OCI-LY1 (cell line): ENCODE results near the gene PPP2R2B.

ENCODE experiments used
- H2AFZ ChIP-seq: fragments of 200-600 bp; sonication (generic), shearing (Covaris generic); 2 replicates; pipeline ENCODE4 v1.6.0; 2014; ENCODE audit warnings: antibody characterized with exemption, mild to moderate bottlenecking, low read length
- H3F3A ChIP-seq: fragments of 200-600 bp; sonication (generic), shearing (Covaris generic); 2 replicates; pipeline ENCODE4 v1.6.0; 2014; ENCODE audit warnings: mild to moderate bottlenecking, antibody characterized with exemption, low read length, moderate library complexity; ENCODE audit not compliant: insufficient read depth
- H3K27ac ChIP-seq: fragments of 200-600 bp; sonication (generic); 2 replicates; pipeline ENCODE4 v1.5.1; 2014; ENCODE audit warnings: low read length, mixed run types, mild to moderate bottlenecking, low read depth; ENCODE audit not compliant: poor library complexity, severe bottlenecking
- H3K27me3 ChIP-seq: fragments of 200-600 bp; sonication (generic); 2 replicates; pipeline ENCODE4 v1.6.0; 2014; ENCODE audit warnings: antibody characterized with exemption, mild to moderate bottlenecking, low read length, moderate library complexity; ENCODE audit not compliant: insufficient read depth
- H3K36me3 ChIP-seq: fragments of 200-600 bp; sonication (generic); 2 replicates; pipeline ENCODE4 v1.6.1; 2014; ENCODE audit warnings: mild to moderate bottlenecking, antibody characterized with exemption, low read length, moderate library complexity, mixed read lengths; ENCODE audit not compliant: insufficient read depth
- H3K4me1 ChIP-seq: fragments of 200-600 bp; sonication (generic); 2 replicates; pipeline ENCODE4 v1.5.1; 2014; ENCODE audit warnings: mild to moderate bottlenecking, low read length, moderate library complexity; ENCODE audit not compliant: insufficient read depth, severe bottlenecking
- H3K4me2 ChIP-seq: fragments of 200-600 bp; sonication (generic), shearing (Covaris generic); 2 replicates; pipeline ENCODE4 v1.6.1; 2014; ENCODE audit warnings: low read length
- H3K4me3 ChIP-seq: fragments of 200-600 bp; sonication (generic); 2 replicates; pipeline ENCODE4 v1.5.1; 2014; ENCODE audit warnings: low read length, low read depth, mild to moderate bottlenecking, mixed read lengths; ENCODE audit not compliant: poor library complexity, severe bottlenecking
- H3K79me2 ChIP-seq: fragments of 200-600 bp; shearing (Covaris generic); 2 replicates; pipeline ENCODE4 v1.6.1; 2016; ENCODE audit warnings: mixed run types, low read length, mixed read lengths; ENCODE audit not compliant: insufficient read depth
- H3K9ac ChIP-seq: fragments of 200-600 bp; sonication (generic), shearing (Covaris generic); 2 replicates; pipeline ENCODE4 v1.6.1; 2014; ENCODE audit warnings: mild to moderate bottlenecking, low read length, mixed read lengths
- H3K9me2 ChIP-seq: fragments of 200-600 bp; sonication (generic), shearing (Covaris generic); 2 replicates; pipeline ENCODE4 v1.6.1; 2014; ENCODE audit warnings: low read depth, mild to moderate bottlenecking, low read length, mixed read lengths
- H3K9me3 ChIP-seq: fragments of 200-600 bp; shearing (Covaris generic); 2 replicates; pipeline ENCODE4 v1.6.1; 2014; ENCODE audit warnings: low read length, mixed read lengths
- H4K20me1 ChIP-seq: fragments of 200-600 bp; sonication (generic), shearing (Covaris generic); 2 replicates; pipeline ENCODE4 v1.6.0; 2016; ENCODE audit warnings: mild to moderate bottlenecking, low read length; ENCODE audit not compliant: insufficient read depth
- CTCF ChIP-seq: fragments of 200-600 bp; sonication (generic), shearing (Covaris generic); IDR thresholded peaks from 2 replicates; pipeline ENCODE4 v1.5.1; 2017; ENCODE audit warnings: mild to moderate bottlenecking, antibody characterized with exemption, low read length, moderate library complexity, mixed read lengths
- EZH2 ChIP-seq: fragments of 200-600 bp; sonication (generic), shearing (Covaris generic); IDR thresholded peaks from 2 replicates; pipeline ENCODE4 v1.8.0; 2017; ENCODE audit warnings: borderline replicate concordance, mixed run types, mild to moderate bottlenecking, antibody characterized with exemption, low read length, moderate library complexity, mixed read lengths

The PPP2R2B gene

GRCh38 chr5:146789712-146790653, 88.6 kb downstream of the PPP2R2B start:
- H3K27me3 ChIP-seq, result no peaks in the 10 kb centered on the region
- H3K4me2 ChIP-seq, result no peak overlapping the region
- H3K9ac ChIP-seq, result no peak overlapping the region
- no peaks in the 10 kb centered on the region for H3F3A ChIP-seq
- no peaks in the 10 kb centered on the region for H4K20me1 ChIP-seq
- no peak overlapping the region for H2AFZ ChIP-seq
- no peaks in the 10 kb centered on the region for H3K9me2 ChIP-seq
- H3K79me2 ChIP-seq, result no peaks in the 10 kb centered on the region
- TF ChIP-seq CTCF, result no peak
- no peak for TF ChIP-seq EZH2
- H3K4me3 ChIP-seq, result no peak overlapping the region
- no peaks in the 10 kb centered on the region for H3K9me3 ChIP-seq
- H3K4me1 ChIP-seq, result no peaks in the 10 kb centered on the region
- H3K27ac ChIP-seq, result no peak overlapping the region
- H3K36me3 ChIP-seq, result no peaks in the 10 kb centered on the region

- Histone ChIP-seq H3K4me2 (no peak overlapping the region), H4K20me1 (no peaks in the 10 kb centered on the region), H3K9me3 (no peaks in the 10 kb centered on the region), H3K9me2 (no peaks in the 10 kb centered on the region), H3K79me2 (no peaks in the 10 kb centered on the region), H3K27me3 (no peaks in the 10 kb centered on the region), H3K9ac (no peak overlapping the region), H3K4me3 (no peak overlapping the region), H3K36me3 (no peaks in the 10 kb centered on the region), H3K4me1 (no peaks in the 10 kb centered on the region), H3K27ac (no peak overlapping the region), H3F3A (no peaks in the 10 kb centered on the region), H2AFZ (no peak overlapping the region)
- TF ChIP-seq CTCF (no peak), EZH2 (no peak)
Observed at GRCh38 chr5:146788898-146789297, 89.7 kb downstream of the PPP2R2B start.

- Histone ChIP-seq H4K20me1 (no peaks in the 10 kb centered on the region), H3K4me1 (no peaks in the 10 kb centered on the region), H3K36me3 (no peaks in the 10 kb centered on the region), H2AFZ (no peak overlapping the region), H3K9me3 (no peaks in the 10 kb centered on the region), H3K4me2 (no peak overlapping the region), H3K79me2 (no peaks in the 10 kb centered on the region), H3K27ac (no peak overlapping the region), H3K9ac (no peak overlapping the region), H3K27me3 (no peaks in the 10 kb centered on the region), H3K9me2 (no peaks in the 10 kb centered on the region), H3K4me3 (no peak overlapping the region), H3F3A (no peaks in the 10 kb centered on the region)
- TF ChIP-seq CTCF, result no peak
- no peak for TF ChIP-seq EZH2
Observed at GRCh38 chr5:146785065-146785464, 93.5 kb downstream of the PPP2R2B start.
